DMS53 treated with DMSO at 0.1 percent for 48 hours (cell line): ENCODE data around the gene ALDH3B1.

Experiments used
- DNase-seq: peaks from one replicate; lab custom pipeline; 2025; ENCODE audit not compliant: unreplicated experiment; lab: John Stamatoyannopoulos, UW

Gene ALDH3B1

DNA sequence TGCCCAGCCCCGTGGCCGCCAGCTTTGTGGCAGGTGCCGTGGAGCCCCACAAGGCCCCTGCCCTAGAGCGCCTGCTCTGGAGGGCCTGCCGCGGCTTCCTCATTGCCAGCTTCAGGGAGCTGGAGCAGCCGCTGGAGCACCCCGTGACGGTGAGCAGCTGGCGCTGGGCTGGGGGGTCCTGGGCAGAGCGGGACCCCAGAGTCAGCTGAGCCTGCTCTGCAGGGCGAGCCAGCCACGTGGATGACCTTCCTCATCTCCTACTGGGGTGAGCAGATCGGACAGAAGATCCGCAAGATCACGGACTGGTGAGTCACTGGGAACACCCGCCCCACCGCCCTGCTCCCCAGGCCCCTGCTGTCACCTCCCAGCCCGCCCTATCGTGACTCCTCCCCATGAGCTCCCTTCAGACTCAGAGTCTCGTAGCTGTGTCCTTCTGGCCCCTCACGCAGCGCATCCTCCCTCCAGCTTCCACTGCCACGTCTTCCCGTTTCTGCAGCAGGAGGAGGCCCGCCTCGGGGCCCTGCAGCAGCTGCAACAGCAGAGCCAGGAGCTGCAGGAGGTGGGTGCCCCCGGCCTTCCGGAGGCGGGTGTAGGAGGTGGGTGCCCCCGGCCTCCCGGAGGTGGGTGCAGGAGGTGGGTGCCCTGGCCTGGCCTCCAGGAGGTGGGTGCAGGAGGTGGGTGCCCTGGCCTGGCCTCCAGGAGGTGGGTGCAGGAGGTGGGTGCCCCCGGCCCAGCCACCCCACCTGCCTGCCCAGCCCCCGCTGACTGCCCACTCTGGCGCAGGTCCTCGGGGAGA, 33.4 kb downstream of the ALDH3B1 start:
- no peak for DNase-seq

DNA sequence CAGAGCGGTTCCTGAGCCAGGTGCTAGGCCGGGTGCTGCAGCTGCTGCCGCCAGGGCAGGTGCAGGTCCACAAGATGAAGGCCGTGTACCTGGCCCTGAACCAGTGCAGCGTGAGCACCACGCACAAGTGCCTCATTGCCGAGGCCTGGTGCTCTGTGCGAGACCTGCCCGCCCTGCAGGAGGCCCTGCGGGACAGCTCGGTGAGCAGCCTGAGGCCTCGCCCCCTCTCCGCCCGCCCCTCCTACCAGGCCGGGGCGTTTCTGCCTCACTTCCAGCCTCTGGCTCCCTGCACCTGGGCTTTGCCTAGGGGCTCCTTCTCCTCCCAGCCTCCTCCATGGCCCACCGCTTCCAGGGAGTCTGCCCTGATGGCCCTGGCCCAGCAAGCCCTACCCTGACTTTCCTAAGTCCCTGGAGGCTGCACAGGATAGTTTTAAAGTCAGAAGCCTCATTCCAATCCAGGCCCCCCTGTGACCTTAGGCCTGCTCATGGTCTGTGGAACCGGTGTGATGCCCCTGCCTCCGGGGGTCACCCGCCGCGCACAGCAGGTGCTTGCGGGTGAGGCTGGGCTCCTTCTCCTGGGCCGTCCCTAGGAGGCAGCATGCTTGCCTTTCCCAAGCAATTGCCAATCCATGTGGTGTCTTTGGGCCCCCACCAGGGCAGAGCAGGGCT, 34.2 kb downstream of the ALDH3B1 start:
- DNase-seq: no peak

DNA sequence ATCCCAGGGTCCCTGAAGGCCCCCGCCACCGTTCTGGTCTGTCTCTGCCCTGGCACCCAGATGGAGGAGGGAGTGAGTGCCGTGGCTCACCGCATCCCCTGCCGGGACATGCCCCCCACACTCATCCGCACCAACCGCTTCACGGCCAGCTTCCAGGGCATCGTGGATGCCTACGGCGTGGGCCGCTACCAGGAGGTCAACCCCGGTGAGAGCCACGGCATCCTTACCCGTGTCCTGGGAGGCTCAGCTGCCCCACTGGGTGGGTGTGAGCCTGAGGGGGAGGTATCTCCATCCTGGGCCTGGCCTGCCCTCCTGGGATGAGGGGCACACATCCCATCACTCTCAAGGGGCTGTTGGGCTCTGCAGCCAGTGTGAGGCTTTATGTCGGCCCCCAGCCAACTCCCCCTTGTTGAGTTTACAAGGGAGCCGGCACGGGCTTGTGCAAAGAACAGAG, 34.8 kb downstream of the ALDH3B1 start:
- no peak for DNase-seq

DNA sequence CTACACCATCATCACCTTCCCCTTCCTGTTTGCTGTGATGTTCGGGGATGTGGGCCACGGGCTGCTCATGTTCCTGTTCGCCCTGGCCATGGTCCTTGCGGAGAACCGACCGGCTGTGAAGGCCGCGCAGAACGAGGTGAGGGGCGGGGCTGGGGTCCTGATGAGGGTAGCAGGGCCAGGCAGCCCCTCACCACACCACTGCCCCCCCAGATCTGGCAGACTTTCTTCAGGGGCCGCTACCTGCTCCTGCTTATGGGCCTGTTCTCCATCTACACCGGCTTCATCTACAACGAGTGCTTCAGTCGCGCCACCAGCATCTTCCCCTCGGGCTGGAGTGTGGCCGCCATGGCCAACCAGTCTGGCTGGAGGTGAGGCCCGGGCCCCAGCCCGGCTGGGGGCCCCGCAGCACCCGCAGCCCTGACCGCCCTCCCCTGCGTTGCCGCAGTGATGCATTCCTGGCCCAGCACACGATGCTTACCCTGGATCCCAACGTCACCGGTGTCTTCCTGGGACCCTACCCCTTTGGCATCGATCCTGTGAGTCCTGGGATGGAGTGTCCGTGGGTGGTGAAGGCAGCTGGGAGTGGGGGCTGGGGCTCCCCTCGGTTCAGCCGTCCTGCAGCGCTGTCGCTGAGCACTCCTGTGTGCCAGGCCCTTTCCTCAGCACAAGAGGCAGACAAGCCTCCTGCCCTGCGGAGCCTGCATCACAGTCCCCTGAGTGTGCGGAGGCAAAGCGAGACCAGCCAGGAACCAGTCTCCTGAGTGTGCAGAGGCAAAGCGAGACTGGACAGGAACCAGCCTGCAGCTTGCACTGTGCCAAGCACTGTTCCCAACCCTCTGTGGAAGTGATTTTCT, 37.5 kb downstream of the ALDH3B1 start:
- no peak for DNase-seq

DNA sequence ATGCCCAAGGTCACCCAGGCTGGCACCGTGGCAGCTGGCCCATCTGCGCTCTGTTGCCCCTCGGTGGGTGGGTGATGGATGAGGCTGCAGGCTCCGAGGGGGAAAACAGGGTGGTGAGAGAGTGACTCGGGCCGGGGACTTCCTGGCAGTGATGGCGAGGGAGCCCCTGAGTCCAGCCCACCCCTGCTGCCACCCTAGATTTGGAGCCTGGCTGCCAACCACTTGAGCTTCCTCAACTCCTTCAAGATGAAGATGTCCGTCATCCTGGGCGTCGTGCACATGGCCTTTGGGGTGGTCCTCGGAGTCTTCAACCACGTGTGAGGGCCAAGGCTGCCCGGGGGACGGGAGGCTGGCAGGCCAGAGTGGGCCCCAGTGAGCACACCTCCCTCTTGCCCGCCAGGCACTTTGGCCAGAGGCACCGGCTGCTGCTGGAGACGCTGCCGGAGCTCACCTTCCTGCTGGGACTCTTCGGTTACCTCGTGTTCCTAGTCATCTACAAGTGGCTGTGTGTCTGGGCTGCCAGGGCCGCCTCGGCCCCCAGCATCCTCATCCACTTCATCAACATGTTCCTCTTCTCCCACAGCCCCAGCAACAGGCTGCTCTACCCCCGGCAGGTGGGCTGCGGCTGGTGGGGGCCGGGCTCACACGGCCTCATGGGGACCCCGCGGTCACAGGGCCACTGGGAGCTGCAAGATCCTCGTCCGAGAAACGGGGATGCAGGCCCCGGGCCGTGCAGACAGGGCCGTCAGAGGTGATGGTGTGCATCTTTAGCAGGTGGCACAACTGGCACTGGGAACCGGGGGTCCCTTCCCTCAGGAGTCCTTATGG, 38.8 kb downstream of the ALDH3B1 start:
- no peak for DNase-seq

DNA sequence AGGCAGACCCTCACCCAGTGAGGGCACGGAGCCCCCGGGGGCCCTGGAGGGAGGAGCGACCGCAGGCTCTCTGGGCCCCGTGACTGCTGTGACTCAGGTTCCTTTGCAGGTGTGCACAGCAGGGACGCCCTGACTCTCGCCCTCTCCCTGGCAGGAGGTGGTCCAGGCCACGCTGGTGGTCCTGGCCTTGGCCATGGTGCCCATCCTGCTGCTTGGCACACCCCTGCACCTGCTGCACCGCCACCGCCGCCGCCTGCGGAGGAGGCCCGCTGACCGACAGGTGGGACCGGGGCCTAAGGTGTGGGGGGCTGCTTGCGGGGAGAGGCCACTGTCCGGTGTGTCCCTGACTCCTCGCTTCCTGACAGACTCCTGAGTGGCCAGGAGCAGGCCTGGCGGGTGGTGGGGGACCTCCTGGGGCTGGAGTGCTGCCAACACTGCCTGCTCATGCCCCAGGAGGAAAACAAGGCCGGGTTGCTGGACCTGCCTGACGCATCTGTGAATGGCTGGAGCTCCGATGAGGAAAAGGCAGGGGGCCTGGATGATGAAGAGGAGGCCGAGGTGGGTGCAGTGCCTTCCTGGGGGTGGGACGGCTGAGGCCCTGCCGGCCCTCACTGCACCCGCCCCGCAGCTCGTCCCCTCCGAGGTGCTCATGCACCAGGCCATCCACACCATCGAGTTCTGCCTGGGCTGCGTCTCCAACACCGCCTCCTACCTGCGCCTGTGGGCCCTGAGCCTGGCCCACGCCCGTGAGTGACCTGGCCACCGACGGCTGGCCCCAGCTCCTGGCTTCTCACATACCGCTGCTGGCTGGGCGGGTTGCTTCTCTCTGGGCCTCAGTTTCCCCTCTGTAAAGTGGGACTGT, 39.6 kb downstream of the ALDH3B1 start:
- no peak for DNase-seq

DNA sequence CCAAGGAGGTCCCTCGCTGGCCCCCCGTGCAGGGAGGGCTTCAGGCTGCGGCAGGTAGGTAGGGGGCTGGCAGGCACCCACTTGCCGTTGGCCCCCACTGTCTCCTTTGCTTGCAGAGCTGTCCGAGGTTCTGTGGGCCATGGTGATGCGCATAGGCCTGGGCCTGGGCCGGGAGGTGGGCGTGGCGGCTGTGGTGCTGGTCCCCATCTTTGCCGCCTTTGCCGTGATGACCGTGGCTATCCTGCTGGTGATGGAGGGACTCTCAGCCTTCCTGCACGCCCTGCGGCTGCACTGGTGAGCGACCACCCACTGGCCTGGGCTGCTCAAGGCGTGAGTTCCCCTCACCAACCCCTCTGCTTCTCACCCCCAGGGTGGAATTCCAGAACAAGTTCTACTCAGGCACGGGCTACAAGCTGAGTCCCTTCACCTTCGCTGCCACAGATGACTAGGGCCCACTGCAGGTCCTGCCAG, 40.3 kb downstream of the ALDH3B1 start:
- no peak for DNase-seq

DNA sequence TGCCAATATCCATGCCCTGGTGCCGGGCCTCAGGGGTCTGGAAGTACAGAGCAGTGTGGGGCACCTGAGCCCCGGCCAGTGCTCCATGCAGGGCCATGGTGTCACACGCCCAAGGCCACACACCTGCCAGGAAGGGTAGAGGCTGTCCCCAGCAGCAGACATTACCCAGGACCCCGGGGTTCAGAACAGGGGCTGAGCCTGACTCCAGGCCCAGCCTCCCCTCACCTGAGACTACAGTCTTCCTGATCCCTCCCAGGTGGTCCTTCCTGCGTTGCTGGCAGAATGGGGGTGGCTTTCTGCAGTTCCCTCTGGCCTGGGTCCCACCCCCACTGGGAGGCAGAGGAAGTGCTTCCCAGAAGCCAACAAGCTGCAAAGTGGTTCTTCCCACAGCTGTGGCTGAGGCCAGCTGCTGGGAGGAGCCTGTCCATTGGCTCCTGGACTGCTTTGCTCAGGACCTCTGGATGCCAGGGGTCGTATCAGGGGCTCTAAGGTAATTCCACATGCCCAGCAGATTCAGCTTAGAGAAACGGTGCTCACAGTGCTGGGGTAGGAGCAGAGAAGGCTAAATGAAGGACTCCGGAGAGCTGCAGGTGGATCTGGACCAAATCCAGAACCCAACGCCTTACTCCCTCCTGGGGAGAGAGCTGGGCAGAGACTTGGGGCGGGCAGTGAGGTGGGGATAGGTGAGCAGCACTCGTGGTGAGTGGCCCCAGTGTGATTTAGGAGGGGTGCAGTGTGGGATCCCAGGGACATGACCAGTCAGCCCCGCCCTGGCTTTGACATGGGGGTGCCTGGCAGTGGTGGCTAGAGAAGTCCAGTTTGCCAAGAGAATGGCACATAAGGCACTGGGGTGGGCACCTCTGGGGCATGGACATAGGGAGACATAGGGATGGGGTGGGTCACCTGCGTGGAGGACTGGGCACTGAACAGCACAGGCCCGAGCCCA, 41.3 kb downstream of the ALDH3B1 start:
- DNase-seq: no peak

DNA sequence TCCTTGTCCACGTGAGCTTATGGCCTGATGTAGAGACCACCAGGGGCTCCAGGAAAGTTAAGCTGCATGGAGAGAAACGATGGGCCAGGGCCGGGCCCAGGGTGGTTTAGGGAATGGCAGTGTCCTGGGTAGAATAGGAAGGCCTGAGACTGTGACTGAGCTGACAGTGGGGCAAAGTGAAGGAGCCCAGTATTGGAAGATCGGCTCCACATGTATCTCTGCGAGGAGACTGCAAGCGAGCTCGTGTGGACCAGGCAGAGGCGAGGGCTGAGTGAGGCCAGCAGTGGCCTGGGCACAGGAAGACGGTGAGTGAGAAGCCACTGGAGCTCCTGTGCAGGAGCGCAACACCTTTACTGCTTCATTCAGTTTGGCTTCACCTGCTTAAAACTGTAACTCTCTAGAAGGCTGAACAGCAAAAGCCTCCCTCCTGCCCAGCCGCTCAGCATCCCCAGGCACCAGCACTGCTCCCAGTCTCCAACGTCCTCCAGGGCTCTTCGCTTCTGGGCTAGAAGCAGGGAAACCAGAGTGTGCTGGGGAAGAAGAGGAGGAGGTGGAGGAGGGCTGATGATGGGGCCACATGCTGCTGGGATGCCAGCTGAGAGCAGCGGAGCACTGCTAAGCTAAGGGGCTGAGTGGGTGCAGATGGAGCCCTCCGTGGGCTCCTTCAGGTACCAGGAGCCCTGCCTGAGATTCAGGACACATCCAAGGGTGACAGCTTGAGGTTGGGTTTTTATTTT, 42.2 kb downstream of the ALDH3B1 start:
- no peak for DNase-seq

DNA sequence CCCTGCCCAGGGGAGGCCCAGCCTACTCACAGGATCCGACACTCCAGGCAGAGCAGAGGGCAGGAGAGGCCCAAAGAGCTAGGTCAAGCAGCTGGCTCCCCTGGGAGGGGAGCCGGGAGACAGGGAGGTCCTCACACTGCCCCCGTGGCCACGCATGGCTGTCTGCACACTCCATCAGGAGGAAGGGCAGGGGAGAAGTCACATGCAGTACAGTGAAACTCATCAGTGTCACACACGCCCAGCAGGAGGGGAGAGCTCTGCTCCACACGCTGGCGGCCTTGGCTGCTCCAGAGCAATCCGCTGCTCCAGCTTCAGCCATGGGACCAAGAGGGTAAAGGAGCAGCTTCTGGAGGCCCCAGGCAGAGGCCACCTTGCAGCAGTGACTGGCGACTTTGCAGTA, 43.0 kb downstream of the ALDH3B1 start:
- no peak for DNase-seq

DNA sequence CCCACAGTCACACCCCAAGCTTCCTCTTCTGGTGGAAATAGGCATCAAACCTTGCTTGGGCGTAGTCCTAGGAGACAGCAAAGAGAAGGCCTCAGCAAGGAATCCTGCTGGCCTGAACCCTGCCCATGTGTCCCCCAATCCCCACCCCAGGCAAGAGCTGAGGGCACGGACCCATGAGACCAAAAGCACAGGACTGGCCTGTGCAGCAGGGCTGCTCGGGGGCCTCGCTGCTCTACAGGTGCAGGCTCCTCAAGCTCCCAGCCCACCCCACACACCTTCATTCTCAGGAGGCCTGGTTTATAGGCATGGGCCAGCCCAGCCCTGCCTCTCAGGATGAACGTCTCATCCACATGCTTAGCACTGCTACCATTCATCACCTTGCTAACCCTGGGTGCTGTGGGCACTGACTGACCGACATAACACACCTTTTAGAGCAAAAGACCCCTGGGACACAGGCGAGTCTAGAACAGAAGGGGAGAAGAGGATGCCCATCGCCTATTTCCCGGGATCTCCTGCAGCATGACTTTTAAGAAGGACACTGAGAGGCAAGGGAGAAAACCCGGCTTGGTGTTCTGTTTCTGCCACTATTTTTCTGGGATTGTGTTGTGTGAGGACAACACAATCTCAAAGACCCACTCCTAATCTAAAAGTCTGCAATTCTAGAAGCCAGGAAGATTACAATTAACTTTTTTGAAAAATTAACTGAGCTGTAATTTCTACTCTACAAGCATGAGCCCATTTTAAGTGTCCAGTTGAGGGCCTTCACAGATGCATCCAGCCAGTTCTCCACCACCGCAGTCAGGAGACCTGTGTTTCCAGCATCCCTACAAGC, 44.1 kb downstream of the ALDH3B1 start:
- DNase-seq: no peak

DNA sequence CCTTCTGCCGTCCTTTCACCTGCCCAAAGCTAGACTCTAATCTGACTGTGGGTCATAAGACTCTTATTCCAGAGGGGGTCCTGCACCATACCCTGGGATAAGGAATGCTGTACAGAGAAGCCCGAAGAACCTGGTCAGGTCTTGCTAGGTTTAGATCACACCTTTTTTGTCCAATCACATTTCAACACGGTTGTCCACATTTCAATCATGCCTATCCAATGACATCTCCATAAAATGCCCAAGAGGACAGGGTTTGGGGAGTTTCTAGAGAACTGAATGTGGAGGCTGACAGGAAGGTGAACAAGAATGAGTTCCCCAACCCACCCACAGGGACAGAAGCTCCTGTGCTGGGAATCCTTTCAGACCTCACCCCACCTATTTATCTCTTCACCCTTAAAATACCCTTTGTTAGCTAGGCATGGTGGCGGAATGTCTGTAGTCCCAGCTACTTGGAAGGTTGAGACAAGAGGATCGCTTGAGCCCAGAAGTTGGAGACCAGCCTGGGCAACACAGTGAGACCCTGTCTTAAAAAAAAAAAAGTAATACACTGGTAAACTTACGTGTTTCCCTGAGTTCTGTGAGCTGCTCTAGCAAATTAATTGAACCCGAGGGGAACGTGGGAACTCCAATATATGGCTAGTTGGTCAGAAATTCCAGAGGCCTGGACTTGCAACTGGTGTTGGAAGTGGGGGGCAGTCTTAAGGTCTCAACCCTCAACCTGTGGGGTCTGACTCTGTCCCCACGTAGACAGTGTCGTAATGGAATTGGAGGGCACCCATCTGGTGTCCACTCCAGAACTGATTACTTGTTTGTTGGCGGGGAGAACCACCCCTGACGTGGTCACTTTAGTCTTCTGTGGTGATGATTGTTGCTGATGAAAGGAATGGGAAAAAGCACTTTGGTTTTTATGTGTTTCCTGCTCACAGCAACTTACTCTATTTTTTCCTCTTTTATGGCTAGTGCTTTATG, 46.5 kb downstream of the ALDH3B1 start:
- no peak for DNase-seq

DNA sequence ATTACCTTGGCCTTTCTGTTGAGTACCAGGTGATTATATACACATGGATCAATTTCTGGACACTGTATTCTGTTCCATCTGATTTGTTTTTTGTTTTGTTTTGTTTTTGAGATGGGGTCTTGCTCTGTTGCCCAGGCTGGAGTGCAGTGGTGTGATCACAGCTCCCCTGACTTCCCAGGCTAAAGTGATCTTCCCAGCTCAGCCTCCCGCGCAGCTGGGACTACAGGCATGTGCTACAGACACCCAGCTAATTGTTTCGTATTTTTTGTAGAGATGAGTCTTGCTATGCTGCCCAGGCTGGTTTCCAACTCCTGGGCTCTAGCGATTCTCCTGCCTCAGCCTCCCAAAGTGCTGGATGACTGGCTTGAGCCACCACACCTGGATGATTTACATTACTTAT, 47.7 kb downstream of the ALDH3B1 start:
- no peak for DNase-seq

DNA sequence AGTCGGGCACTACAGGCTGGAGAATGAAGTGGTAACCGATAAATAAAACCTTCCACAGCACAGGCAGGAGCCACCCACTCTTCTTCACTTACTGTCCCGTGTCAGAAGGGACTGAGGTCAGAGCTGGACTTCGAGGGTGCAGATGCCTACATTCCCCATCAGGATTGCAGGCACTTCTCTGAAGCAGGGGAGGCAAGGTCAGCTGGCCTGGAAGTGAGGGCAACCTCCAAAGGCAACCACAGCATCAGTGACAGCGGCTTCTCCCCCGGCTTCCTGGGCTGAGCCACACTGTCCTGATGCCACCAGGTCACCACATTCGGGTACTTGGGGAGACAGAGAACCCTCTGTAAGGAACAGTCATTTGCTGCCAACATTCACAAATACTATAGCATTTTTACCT, 51.4 kb downstream of the ALDH3B1 start:
- DNase-seq: no peak

DNA sequence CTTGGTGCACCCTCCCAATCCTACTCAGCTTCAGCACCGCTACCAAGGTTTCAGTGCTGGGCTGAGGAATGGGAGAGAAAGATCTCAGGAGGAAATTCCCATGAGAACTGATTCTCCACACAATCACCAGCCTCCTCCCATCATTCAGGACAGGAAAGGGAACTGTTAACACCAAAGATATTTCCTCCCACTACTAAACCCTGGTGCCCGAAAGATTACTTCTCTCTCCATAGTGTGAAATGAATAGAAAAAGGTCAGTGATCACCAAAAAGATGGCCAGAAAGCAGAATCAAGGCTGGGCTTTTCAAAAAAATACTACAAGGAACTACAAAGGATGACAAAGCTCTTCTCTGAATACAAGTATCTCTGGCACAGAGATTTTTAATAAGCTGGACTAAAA, 54.8 kb downstream of the ALDH3B1 start:
- DNase-seq: no peak

DNA sequence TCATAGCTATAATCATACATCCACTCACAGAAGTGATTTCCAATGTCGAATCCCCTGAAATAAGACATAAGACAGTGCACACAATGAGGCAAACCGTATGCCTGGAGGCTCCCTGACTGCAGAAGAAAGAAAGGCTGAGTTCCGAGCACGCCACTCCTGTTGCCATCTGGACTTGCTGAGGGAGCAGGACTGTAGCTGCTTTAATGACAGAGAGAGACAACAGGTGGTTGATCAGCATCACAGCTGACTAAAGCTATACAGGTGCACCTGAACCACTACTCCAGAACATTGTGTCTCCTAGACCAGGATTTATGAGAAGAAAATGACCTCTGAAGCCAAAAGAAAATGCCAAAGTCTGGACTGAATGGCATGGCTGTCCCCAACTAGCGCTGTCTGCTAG, 55.7 kb downstream of the ALDH3B1 start:
- no peak for DNase-seq
